ENCODE results near the gene PSAP. TPM values are rescaled to one million over a fixed set of nuclear protein-coding genes. Genes with fewer than 3 reads are reported as not detected.

Gene PSAP
- total and polyA plus RNA-seq, 8 donors: 225 to 781 (median 358) TPM

- TF ChIP-seq CTCF (IDR thresholded peaks at IDR 0.05): no peak
- H3K9me3 ChIP-seq: no peaks in the 10 kb centered on the region
- intact Hi-C loops (cut with DNase I): no loop called here
- DNase-seq: no peak
- FAIRE-seq: no peak
- no peaks in the 10 kb centered on the region for H3K36me3 ChIP-seq
- 66 to 69% methylated on average over 6 of the region's 6 CpGs for WGBS, 2 donors
- no peaks in the 10 kb centered on the region for H3K27me3 ChIP-seq
- peak in 1 of 4 donors; percentile 47 for ATAC-seq
- H3K27ac ChIP-seq: no peak overlapping the region
- no peaks in the 10 kb centered on the region for H3K4me1 ChIP-seq
- no peak overlapping the region for H3K4me3 ChIP-seq
Observed at GRCh38 chr10:71782221-71782916, 68.7 kb downstream of the PSAP start.

GRCh38 chr10:71780719-71781118 lies 70.3 kb downstream of the PSAP start:
- ATAC-seq (no peak), FAIRE-seq (no peak), DNase-seq (no peak)
- Histone ChIP-seq H3K4me1 (no peaks in the 10 kb centered on the region), H3K9me3 (no peaks in the 10 kb centered on the region), H3K4me3 (no peak overlapping the region), H3K36me3 (no peaks in the 10 kb centered on the region), H3K27ac (no peak overlapping the region), H3K27me3 (no peaks in the 10 kb centered on the region)
- 79 to 81% methylated on average over 9 of the region's 9 CpGs for WGBS, 2 donors
- intact Hi-C loops (cut with DNase I): no loop called here
- no peak for TF ChIP-seq CTCF (IDR thresholded peaks at IDR 0.05)

- 80 to 90% methylated on average over 7 of the region's 7 CpGs for WGBS, 2 donors
- Histone ChIP-seq H3K9me3 (no peaks in the 10 kb centered on the region), H3K27me3 (no peaks in the 10 kb centered on the region), H3K4me1 (no peaks in the 10 kb centered on the region), H3K4me3 (no peak overlapping the region), H3K36me3 (no peaks in the 10 kb centered on the region), H3K27ac (no peak overlapping the region)
- ATAC-seq (no peak), DNase-seq (no peak), FAIRE-seq (no peak)
- intact Hi-C loops (cut with DNase I): no loop called here
- TF ChIP-seq CTCF (IDR thresholded peaks at IDR 0.05): no peak
Observed at GRCh38 chr10:71780156-71780555, 70.9 kb downstream of the PSAP start.

- Histone ChIP-seq H3K4me3 (no peak overlapping the region), H3K27me3 (no peaks in the 10 kb centered on the region), H3K4me1 (no peaks in the 10 kb centered on the region), H3K9me3 (no peaks in the 10 kb centered on the region), H3K27ac (no peak overlapping the region), H3K36me3 (no peaks in the 10 kb centered on the region)
- DNase-seq (no peak), ATAC-seq (no peak), FAIRE-seq (no peak)
- 79 to 86% methylated on average over 6 of the region's 6 CpGs for WGBS, 2 donors
- no peak for TF ChIP-seq CTCF (IDR thresholded peaks at IDR 0.05)
- intact Hi-C loops (cut with DNase I): no loop called here
Observed at GRCh38 chr10:71779641-71780040, 71.4 kb downstream of the PSAP start.

GRCh38 chr10:71778071-71778825 lies 72.8 kb downstream of the PSAP start:
- H3K9me3 ChIP-seq: no peaks in the 10 kb centered on the region
- DNase-seq (peak in 2 of 6 donors; percentile 30 to 35), FAIRE-seq (no peak), ATAC-seq (no peak)
- no peak overlapping the region for H3K4me3 ChIP-seq
- H3K27ac ChIP-seq: no peak overlapping the region
- H3K4me1 ChIP-seq: no peaks in the 10 kb centered on the region
- intact Hi-C loops (cut with DNase I): no loop called here
- no peaks in the 10 kb centered on the region for H3K36me3 ChIP-seq
- 68 to 89% methylated on average over 11 of the region's 11 CpGs for WGBS, 2 donors
- no peak for TF ChIP-seq CTCF (IDR thresholded peaks at IDR 0.05)
- H3K27me3 ChIP-seq: no peaks in the 10 kb centered on the region

All from pancreas (tissue), 10 donors.